Muscle of leg (tissue), 11 donors: ENCODE measurements around the gene ADCY7. TPM values are rescaled to one million over a fixed set of nuclear protein-coding genes. Genes with fewer than 3 reads are reported as not detected.

Experiments used
- DNase-seq: peaks from one replicate; pipeline ENCODE4 v3.0.0; 2013
- H3K27ac ChIP-seq: one replicate; pipeline ENCODE4 v1.5.1; 2013; ENCODE audit warnings: mild to moderate bottlenecking, low read length, control low read depth
- H3K27me3 ChIP-seq: one replicate; pipeline ENCODE4 v1.6.1; 2013; ENCODE audit warnings: low read length; ENCODE audit not compliant: control insufficient read depth, insufficient read depth
- H3K36me3 ChIP-seq: one replicate; pipeline ENCODE4 v1.6.1; 2013; ENCODE audit warnings: low read length; ENCODE audit not compliant: control insufficient read depth, insufficient read depth
- H3K4me1 ChIP-seq: one replicate; pipeline ENCODE4 v1.6.1; 2013; ENCODE audit warnings: low read length; ENCODE audit not compliant: control insufficient read depth, insufficient read depth
- H3K4me3 ChIP-seq: one replicate; pipeline ENCODE4 v1.5.1; 2013; ENCODE audit warnings: low read length, control low read depth
- H3K9me3 ChIP-seq: replicated peaks from 2 replicates; pipeline ENCODE4 v1.6.1; 2013; ENCODE audit warnings: low read depth, low read length; ENCODE audit not compliant: control insufficient read depth
- WGBS: methylation state at CpG from one replicate; pipeline ENCODE4 v1.1.5; 2013; ENCODE audit warnings: missing lambda C conversion rate; ENCODE audit not compliant: insufficient coverage; 5-methylcytosine and 5-hydroxymethylcytosine counted together
- polyA plus RNA-seq, 8 donors: library from polyadenylated mRNA; unstranded; fragments of 120-200 nt; gene quantifications; one replicate each; pipeline versions ENCODE4 v1.2.1 to v1.2.3, GENCODE V29; 2013; ENCODE audit warnings: inconsistent platforms in 1 of 8, low replicate concordance in 1 of 8; ENCODE audit not compliant: insufficient read length in 8 of 8, insufficient read depth in 1 of 8
- total RNA-seq: library from RNA; stranded (reverse); fragments of 120-200 nt; gene quantifications from one replicate; pipeline ENCODE4 v1.2.4, GENCODE V29; 2013

The ADCY7 gene
- total and polyA plus RNA-seq, 9 donors: 6.5 to 11.9 (median 7.6) TPM

DNA sequence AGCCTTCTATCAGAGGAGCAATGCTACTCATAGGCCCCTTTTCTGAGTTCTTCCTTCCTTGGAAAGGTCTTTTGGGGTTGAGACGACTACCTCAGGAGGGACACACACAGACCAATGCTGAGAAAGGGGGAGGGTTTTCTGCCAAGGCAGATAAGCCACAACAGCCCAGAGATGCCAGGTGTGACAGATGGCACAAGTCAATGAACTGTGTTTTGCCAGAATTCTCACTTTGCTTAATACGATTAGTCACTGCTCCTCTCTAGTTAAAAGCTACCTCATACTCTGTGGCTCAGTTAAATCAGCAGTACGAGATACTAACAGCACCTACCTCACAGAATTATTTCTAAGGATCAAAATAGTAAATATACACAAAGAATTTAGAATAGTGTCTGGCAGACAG, 94.4 kb downstream of the ADCY7 start:
- Histone ChIP-seq H3K9me3 (no peaks in the 10 kb centered on the region), H3K36me3 (peaks cover 51% of the 10 kb centered on the region), H3K4me3 (no peak overlapping the region), H3K27me3 (no peaks in the 10 kb centered on the region), H3K4me1 (no peaks in the 10 kb centered on the region), H3K27ac (no peak overlapping the region)
- no peak for DNase-seq
- no CpG with 5 or more reads among the region's 3 CpGs for WGBS

DNA sequence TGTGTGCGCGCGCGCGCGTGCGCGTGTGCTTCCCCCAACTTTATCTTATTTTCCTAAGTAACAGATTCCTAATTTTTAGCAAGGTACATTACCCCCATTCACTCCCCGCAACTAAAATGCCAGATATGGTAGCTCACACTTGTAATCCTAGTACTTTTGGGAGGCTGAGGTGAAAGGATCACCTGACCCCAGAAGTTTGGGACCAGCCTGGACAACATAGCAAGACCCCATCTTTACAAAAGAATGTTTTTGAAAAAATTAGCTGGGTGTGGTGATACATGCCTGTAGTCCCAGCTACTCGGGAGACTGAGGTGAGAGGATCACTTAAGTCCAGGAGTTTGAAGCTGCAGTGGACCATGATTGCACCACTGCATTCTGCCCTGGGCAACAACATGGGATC, 97.3 kb downstream of the ADCY7 start:
- Histone ChIP-seq H3K9me3 (no peaks in the 10 kb centered on the region), H3K27ac (no peak overlapping the region), H3K4me3 (no peak overlapping the region), H3K36me3 (peaks cover 39% of the 10 kb centered on the region), H3K4me1 (peaks cover 8% of the 10 kb centered on the region), H3K27me3 (no peaks in the 10 kb centered on the region)
- DNase-seq: no peak
- WGBS: no CpG with 5 or more reads among the region's 10 CpGs

DNA sequence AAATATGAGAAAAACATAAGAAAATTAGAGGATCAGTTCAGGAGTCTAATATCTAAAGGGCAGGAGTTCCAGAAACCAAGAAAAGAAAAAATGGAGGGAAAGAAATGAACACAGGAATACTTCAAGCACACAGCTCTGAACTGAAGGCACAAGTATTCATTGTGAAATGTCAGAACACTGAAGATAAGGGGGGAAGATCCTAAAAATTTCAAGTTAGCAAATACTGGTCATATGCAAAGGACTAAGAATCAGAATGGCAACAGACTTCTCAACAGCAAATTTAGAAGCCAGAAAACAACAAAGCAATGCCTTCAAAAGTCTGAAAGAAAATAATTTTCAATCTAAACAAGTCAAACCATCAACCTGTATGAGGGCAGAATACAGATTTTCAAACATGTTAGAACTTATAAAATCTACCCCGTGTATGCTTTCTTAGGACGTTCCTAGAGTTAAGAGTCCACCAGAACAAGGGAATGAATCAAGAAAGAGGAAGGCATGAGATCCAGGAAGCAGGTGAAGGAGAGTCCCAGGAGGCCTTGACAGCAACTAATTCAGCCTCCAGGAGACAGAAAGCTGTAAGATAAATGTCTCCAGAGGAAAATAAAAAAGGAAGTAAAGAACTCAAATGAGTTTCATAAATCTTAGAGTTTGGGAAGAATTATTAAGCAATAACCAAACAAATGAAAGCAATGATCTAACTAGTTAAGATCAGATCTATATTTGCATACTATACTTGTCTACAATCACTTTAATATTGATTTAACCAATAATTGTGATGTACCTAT, 99.6 kb downstream of the ADCY7 start:
- H3K4me3 ChIP-seq: no peak overlapping the region
- peaks cover 8% of the 10 kb centered on the region for H3K4me1 ChIP-seq
- H3K36me3 ChIP-seq: peaks cover 30% of the 10 kb centered on the region
- H3K9me3 ChIP-seq: peaks cover under 1% of the 10 kb centered on the region
- H3K27ac ChIP-seq: no peak overlapping the region
- no peaks in the 10 kb centered on the region for H3K27me3 ChIP-seq
- DNase-seq: no peak
- WGBS: 67% methylated on average over 1 of the region's 2 CpGs

Other genes with a start within 250 kb of the ADCY7 start
- 18.4 TPM for gene CNEP1R1, start 241.3 kb upstream of the ADCY7 start, total RNA-seq
- 10 to 100 TPM; 15.0 to 22.7 (median 18.8) TPM for gene CNEP1R1, start 241.3 kb upstream of the ADCY7 start, polyA plus RNA-seq
- 16.6 TPM for gene HEATR3, start 200.6 kb upstream of the ADCY7 start, total RNA-seq
- gene HEATR3, start 200.6 kb upstream of the ADCY7 start, polyA plus RNA-seq: 10 to 100 TPM; 11.2 to 19.0 (median 14.7) TPM
- 5.2 TPM for gene TENT4B, start 113.2 kb upstream of the ADCY7 start, total RNA-seq
- gene TENT4B, start 113.2 kb upstream of the ADCY7 start, polyA plus RNA-seq: 1 to 10 TPM; 5.6 to 7.7 (median 6.0) TPM
- gene BRD7, start 102.4 kb downstream of the ADCY7 start, total RNA-seq: 61.8 TPM
- 10 to 100 TPM; 56.7 to 76.5 (median 70.0) TPM for gene BRD7, start 102.4 kb downstream of the ADCY7 start, polyA plus RNA-seq